ENCODE results near the gene TMEM59. TPM values are rescaled to one million over a fixed set of nuclear protein-coding genes. Genes with fewer than 3 reads are reported as not detected.

Gene TMEM59
- total RNA-seq = 337 TPM
- long read RNA-seq, full-length matches to known transcripts = 186 of 246 reads
- long read RNA-seq, partial matches to known transcripts = 2 of 246 reads
- long read RNA-seq, other reads (novel, unspliced or antisense) = 58 of 246 reads

- H3K27me3 ChIP-seq (ENCODE audit: low read depth) = no peaks in the 10 kb centered on the region
- no peaks in the 10 kb centered on the region for H3K9me3 ChIP-seq (replicated peaks)
- H3K4me3 ChIP-seq = peak within 1 kb of the TSS; percentile 98
- intact Hi-C loops (cut with micrococcal nuclease) = no loop called here
- peaks cover 63% of the 10 kb centered on the region for H3K4me1 ChIP-seq
- no peak for TF ChIP-seq CTCF (IDR thresholded peaks at IDR 0.05; ENCODE audit: borderline replicate concordance)
- peak within 1 kb of the TSS; percentile 97 for H3K27ac ChIP-seq (replicated peaks)
- DNase-seq = peak; percentile 97
- H3K36me3 ChIP-seq = peaks cover 2% of the 10 kb centered on the region
Observed at GRCh38 chr1:54052934-54053744, at the start of gene TMEM59, which contains the start of gene TCEANC2. TSS of gene TMEM59 (minus strand) at chr1:54053204. CDS start at chr1:54053188, 16 bp downstream. TSS of gene TCEANC2 (plus strand) at chr1:54053608. CDS start at chr1:54054423, 815 bp downstream.

- no peaks in the 10 kb centered on the region for H3K27me3 ChIP-seq (ENCODE audit: low read depth)
- no peak for TF ChIP-seq CTCF (IDR thresholded peaks at IDR 0.05; ENCODE audit: borderline replicate concordance)
- peaks cover 5% of the 10 kb centered on the region for H3K4me1 ChIP-seq
- peaks cover 11% of the 10 kb centered on the region for H3K36me3 ChIP-seq
- no peak for DNase-seq
- H3K27ac ChIP-seq (replicated peaks) = no peak overlapping the region
- H3K9me3 ChIP-seq (replicated peaks) = no peaks in the 10 kb centered on the region
- intact Hi-C loops (cut with micrococcal nuclease) = no loop called here
- no peak overlapping the region for H3K4me3 ChIP-seq
Observed at GRCh38 chr1:54100500-54100899, 47.5 kb upstream of the TMEM59 start.

GRCh38 chr1:54099061-54099610 is 46.1 kb upstream of the TMEM59 start:
- no peaks in the 10 kb centered on the region for H3K9me3 ChIP-seq (replicated peaks)
- H3K4me3 ChIP-seq = no peak overlapping the region
- H3K36me3 ChIP-seq = peaks cover 11% of the 10 kb centered on the region
- H3K27ac ChIP-seq (replicated peaks) = no peak overlapping the region
- H3K27me3 ChIP-seq (ENCODE audit: low read depth) = no peaks in the 10 kb centered on the region
- no peak for TF ChIP-seq CTCF (IDR thresholded peaks at IDR 0.05; ENCODE audit: borderline replicate concordance)
- intact Hi-C loops (cut with micrococcal nuclease) = no loop called here
- DNase-seq = no peak
- H3K4me1 ChIP-seq = peaks cover 9% of the 10 kb centered on the region

GRCh38 chr1:54096877-54097240 is 43.9 kb upstream of the TMEM59 start:
- TF ChIP-seq CTCF (IDR thresholded peaks at IDR 0.05; ENCODE audit: borderline replicate concordance) = no peak
- intact Hi-C loops (cut with micrococcal nuclease) = no loop called here
- DNase-seq = no peak
- H3K27me3 ChIP-seq (ENCODE audit: low read depth) = no peaks in the 10 kb centered on the region
- no peak overlapping the region for H3K27ac ChIP-seq (replicated peaks)
- no peak overlapping the region for H3K4me3 ChIP-seq
- H3K36me3 ChIP-seq = peaks cover 14% of the 10 kb centered on the region
- H3K4me1 ChIP-seq = peaks cover 9% of the 10 kb centered on the region
- H3K9me3 ChIP-seq (replicated peaks) = no peaks in the 10 kb centered on the region

- DNase-seq = no peak
Observed at GRCh38 chr1:54096227-54096876, 43.3 kb upstream of the TMEM59 start.

More at GRCh38 chr1:54096227-54096876, 43.3 kb upstream of the TMEM59 start:
- Histone ChIP-seq H3K27ac (replicated peaks) (peak overlapping the region; percentile 21), H3K36me3 (peaks cover 14% of the 10 kb centered on the region), H3K4me1 (peaks cover 9% of the 10 kb centered on the region), H3K4me3 (no peak overlapping the region), H3K27me3 (ENCODE audit: low read depth) (no peaks in the 10 kb centered on the region), H3K9me3 (replicated peaks) (no peaks in the 10 kb centered on the region)
- TF ChIP-seq CTCF (IDR thresholded peaks at IDR 0.05; ENCODE audit: borderline replicate concordance) = no peak
- intact Hi-C loops (cut with micrococcal nuclease) = no loop called here
